ENCODE data around the gene FDX1. TPM values are rescaled to one million over a fixed set of nuclear protein-coding genes. Genes with fewer than 3 reads are reported as not detected.

Gene FDX1
- total and polyA plus RNA-seq, 7 experiments from 2014 or later, result 7.7 to 18.5 (median 10.9) TPM

- Mint-ChIP-seq H3K27ac (no peak overlapping the region), H3K27me3 (no peaks in the 10 kb centered on the region), H3K9me3 (no peaks in the 10 kb centered on the region), H3K4me1 (peaks cover 38 to 69% (median 61%) of the 10 kb centered on the region in 7 donors), H3K4me3 (no peak overlapping the region), H3K36me3 (peaks cover 9 to 34% (median 20%) of the 10 kb centered on the region in 5 donors)
- no peaks in the 10 kb centered on the region for H3K27me3 ChIP-seq (ENCODE audit: control insufficient read depth in 2 of 2, insufficient read depth in 2 of 2, low read length in 2 of 2)
- no peak overlapping the region for H3K4me3 ChIP-seq (ENCODE audit: low read length)
- ATAC-seq, result no peak
- POLR2A ChIA-PET, result no interaction called here
- DNase-seq, result no peak
- no peaks in the 10 kb centered on the region for H3K9me3 ChIP-seq (ENCODE audit: control insufficient read depth in 2 of 3, low read length in 3 of 3)
- peaks cover 6 to 12% of the 10 kb centered on the region in 2 donors for H3K4me1 ChIP-seq (ENCODE audit: control insufficient read depth in 2 of 2, insufficient read depth in 2 of 2, low read length in 2 of 2)
- intact Hi-C loops (cut with micrococcal nuclease), result loop anchor here (1.0 to 10.0 kb wide), 7 partner anchors 343 to 1860 kb away; partner anchors contain the start of genes DIXDC1 (in 1 of the 2), POU2AF1 (in 1 of the 2) and ZC3H12C (in 1 of the 2)
- CTCF ChIA-PET, result interaction anchor here (0.6 to 7.8 kb wide), 10 partner anchors 10 to 1827 kb away, joined by 3 to 72 read pairs (median 4); no protein-coding TSS in a partner anchor
- peaks cover 0 to 18% (median 0%) of the 10 kb centered on the region in 3 experiments for H3K36me3 ChIP-seq (ENCODE audit: control insufficient read depth in 2 of 3, insufficient read depth in 3 of 3, low read length in 3 of 3)
- H3K27ac ChIP-seq (ENCODE audit: low read depth, low read length), result no peak overlapping the region
Observed at GRCh38 chr11:110434952-110435779, 5.4 kb downstream of the FDX1 start.

DNA sequence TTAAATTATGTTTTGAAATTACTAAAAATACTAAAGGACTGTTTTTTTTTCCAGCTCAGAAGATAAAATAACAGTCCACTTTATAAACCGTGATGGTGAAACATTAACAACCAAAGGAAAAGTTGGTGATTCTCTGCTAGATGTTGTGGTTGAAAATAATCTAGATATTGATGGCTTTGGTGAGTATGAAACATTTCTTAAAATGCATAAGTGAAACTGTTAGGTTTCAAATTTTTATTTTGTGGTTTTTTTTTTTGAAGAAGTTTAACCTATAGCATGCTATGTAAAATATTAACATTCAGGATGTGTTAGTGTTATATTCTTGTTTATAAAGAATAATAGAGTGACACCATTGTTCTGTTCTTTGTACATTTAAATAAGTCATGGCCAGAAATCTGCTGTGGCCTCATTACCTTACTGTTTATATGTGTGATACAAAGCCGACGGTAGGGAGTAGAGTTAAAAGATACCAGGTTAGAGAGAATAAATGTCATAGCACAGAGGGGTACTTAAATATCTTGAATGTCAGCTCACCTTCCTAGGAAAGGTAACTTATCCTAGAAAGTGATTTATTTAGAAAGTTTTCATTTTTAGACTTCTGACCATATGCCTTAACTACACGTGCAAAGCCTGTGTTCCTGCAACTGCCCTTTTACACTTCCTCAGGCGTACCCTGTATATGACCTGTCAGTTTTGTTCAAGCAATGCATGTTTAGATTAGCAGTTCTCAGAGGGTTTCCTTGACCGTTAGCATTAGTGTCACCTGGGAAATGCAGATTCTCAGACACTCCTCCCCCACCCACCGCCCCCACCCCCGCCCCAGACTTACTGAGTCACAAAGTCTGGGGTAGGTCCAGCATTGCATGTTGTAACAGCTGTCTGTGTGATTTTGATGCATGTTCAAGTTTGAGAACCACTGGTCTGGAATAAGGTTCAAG is 6.3 kb downstream of the FDX1 start:
- H3K27ac ChIP-seq (ENCODE audit: low read depth, low read length), result no peak overlapping the region
- Mint-ChIP-seq H3K4me1 (peaks cover 37 to 75% (median 63%) of the 10 kb centered on the region in 7 donors), H3K27ac (no peak overlapping the region), H3K9me3 (peaks cover 0 to 2% (median 0%) of the 10 kb centered on the region in 11 donors), H3K27me3 (no peaks in the 10 kb centered on the region), H3K4me3 (no peak overlapping the region), H3K36me3 (peaks cover 12 to 43% (median 29%) of the 10 kb centered on the region in 5 donors)
- H3K9me3 ChIP-seq (ENCODE audit: control insufficient read depth in 2 of 3, low read length in 3 of 3), result no peaks in the 10 kb centered on the region
- H3K36me3 ChIP-seq (ENCODE audit: control insufficient read depth in 2 of 3, insufficient read depth in 3 of 3, low read length in 3 of 3), result peaks cover 0 to 21% (median 0%) of the 10 kb centered on the region in 3 experiments
- no peaks in the 10 kb centered on the region for H3K27me3 ChIP-seq (ENCODE audit: control insufficient read depth in 2 of 2, insufficient read depth in 2 of 2, low read length in 2 of 2)
- DNase-seq (no peak), ATAC-seq (no peak)
- intact Hi-C loops (cut with micrococcal nuclease), result loop anchor here (1.0 to 10.0 kb wide), 4 partner anchors 794 to 1859 kb away; partner anchors contain the start of gene DIXDC1 (in 1 of the 2)
- CTCF ChIA-PET, result interaction anchor here (0.6 to 7.8 kb wide), 9 partner anchors 9 to 1828 kb away, joined by 3 to 72 read pairs (median 4); no protein-coding TSS in a partner anchor
- peaks cover 6 to 12% of the 10 kb centered on the region in 2 donors for H3K4me1 ChIP-seq (ENCODE audit: control insufficient read depth in 2 of 2, insufficient read depth in 2 of 2, low read length in 2 of 2)
- POLR2A ChIA-PET, result no interaction called here
- no peak overlapping the region for H3K4me3 ChIP-seq (ENCODE audit: low read length)

GRCh38 chr11:110438017-110438416 is 8.3 kb downstream of the FDX1 start:
- Histone ChIP-seq H3K36me3 (ENCODE audit: control insufficient read depth in 2 of 3, insufficient read depth in 3 of 3, low read length in 3 of 3) (peaks cover 0 to 30% (median 0%) of the 10 kb centered on the region in 3 experiments), H3K4me1 (ENCODE audit: control insufficient read depth in 2 of 2, insufficient read depth in 2 of 2, low read length in 2 of 2) (peaks cover 0 to 5% of the 10 kb centered on the region in 2 donors), H3K27me3 (ENCODE audit: control insufficient read depth in 2 of 2, insufficient read depth in 2 of 2, low read length in 2 of 2) (no peaks in the 10 kb centered on the region), H3K4me3 (ENCODE audit: low read length) (no peak overlapping the region), H3K9me3 (ENCODE audit: control insufficient read depth in 2 of 3, low read length in 3 of 3) (no peaks in the 10 kb centered on the region), H3K27ac (ENCODE audit: low read depth, low read length) (no peak overlapping the region)
- no peak for DNase-seq
- Mint-ChIP-seq H3K36me3 (peaks cover 23 to 62% (median 41%) of the 10 kb centered on the region in 5 donors), H3K27me3 (no peaks in the 10 kb centered on the region), H3K27ac (no peak overlapping the region), H3K4me1 (peaks cover 31 to 73% (median 58%) of the 10 kb centered on the region in 7 donors), H3K4me3 (no peak overlapping the region), H3K9me3 (peaks cover 0 to 4% (median 0%) of the 10 kb centered on the region in 11 donors)
- POLR2A ChIA-PET, result no interaction called here
- CTCF ChIA-PET, result no interaction called here
- ATAC-seq, result no peak
- intact Hi-C loops (cut with micrococcal nuclease), result loop anchor here in 1 of 2 donors (10.0 kb wide), 3 partner anchors 1497 to 1857 kb away; partner anchors contain the start of gene DIXDC1

- no peak overlapping the region for H3K27ac ChIP-seq (ENCODE audit: low read depth, low read length)
- H3K36me3 ChIP-seq (ENCODE audit: control insufficient read depth in 2 of 3, insufficient read depth in 3 of 3, low read length in 3 of 3), result peaks cover 0 to 21% (median 0%) of the 10 kb centered on the region in 3 experiments
- Mint-ChIP-seq H3K27me3 (no peaks in the 10 kb centered on the region), H3K9me3 (peaks cover 0 to 4% (median 0%) of the 10 kb centered on the region in 11 donors), H3K4me3 (no peak overlapping the region), H3K27ac (no peak overlapping the region), H3K36me3 (peaks cover 19 to 45% (median 32%) of the 10 kb centered on the region in 5 donors), H3K4me1 (peaks cover 22 to 41% (median 34%) of the 10 kb centered on the region in 7 donors)
- H3K27me3 ChIP-seq (ENCODE audit: control insufficient read depth in 2 of 2, insufficient read depth in 2 of 2, low read length in 2 of 2), result no peaks in the 10 kb centered on the region
- H3K4me1 ChIP-seq (ENCODE audit: control insufficient read depth in 2 of 2, insufficient read depth in 2 of 2, low read length in 2 of 2), result no peaks in the 10 kb centered on the region
- POLR2A ChIA-PET, result no interaction called here
- ATAC-seq, result no peak
- CTCF ChIA-PET, result interaction anchor here (1.1 to 2.2 kb wide), 5 partner anchors 10 to 784 kb away, joined by 3 to 5 read pairs (median 4); no protein-coding TSS in a partner anchor
- no peak for DNase-seq
- H3K9me3 ChIP-seq (ENCODE audit: control insufficient read depth in 2 of 3, low read length in 3 of 3), result no peaks in the 10 kb centered on the region
- H3K4me3 ChIP-seq (ENCODE audit: low read length), result no peak overlapping the region
- intact Hi-C loops (cut with micrococcal nuclease), result loop anchor here in 1 of 2 donors (5.0 kb wide), 1 partner anchor 1002 kb away; no protein-coding TSS in a partner anchor
Observed at GRCh38 chr11:110445437-110445836, 15.7 kb downstream of the FDX1 start.

DNA sequence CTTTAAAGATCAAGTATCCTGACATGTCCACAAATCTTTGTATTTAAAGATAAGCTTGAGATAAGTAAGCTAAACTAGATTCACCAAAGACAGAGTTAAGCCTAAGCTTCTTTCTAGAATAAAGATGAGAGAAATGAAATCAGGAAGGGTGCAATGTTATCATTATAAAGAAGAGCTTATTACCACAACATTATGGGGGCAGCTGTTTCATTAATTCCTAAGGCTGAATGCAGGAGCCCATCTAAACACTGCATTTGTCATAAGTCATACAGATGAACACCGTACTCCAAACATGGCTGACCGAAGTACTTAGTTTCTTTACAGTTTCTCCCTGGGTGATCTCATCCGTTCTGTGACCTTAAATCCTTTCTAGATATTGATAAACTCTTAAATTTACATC is 16.3 kb downstream of the FDX1 start:
- no peak for DNase-seq
- Mint-ChIP-seq H3K27me3 (no peaks in the 10 kb centered on the region), H3K27ac (no peak overlapping the region), H3K36me3 (peaks cover 17 to 39% (median 26%) of the 10 kb centered on the region in 5 donors), H3K4me1 (peaks cover 21 to 35% (median 30%) of the 10 kb centered on the region in 7 donors), H3K9me3 (peaks cover 0 to 2% (median 0%) of the 10 kb centered on the region in 11 donors), H3K4me3 (no peak overlapping the region)
- peaks cover 0 to 15% (median 0%) of the 10 kb centered on the region in 3 experiments for H3K36me3 ChIP-seq (ENCODE audit: control insufficient read depth in 2 of 3, insufficient read depth in 3 of 3, low read length in 3 of 3)
- no peak overlapping the region for H3K27ac ChIP-seq (ENCODE audit: low read depth, low read length)
- no peaks in the 10 kb centered on the region for H3K4me1 ChIP-seq (ENCODE audit: control insufficient read depth in 2 of 2, insufficient read depth in 2 of 2, low read length in 2 of 2)
- CTCF ChIA-PET, result interaction anchor here (0.5 to 2.2 kb wide), 4 partner anchors 11 to 784 kb away, joined by 4 to 5 read pairs (median 4); no protein-coding TSS in a partner anchor
- H3K4me3 ChIP-seq (ENCODE audit: low read length), result no peak overlapping the region
- no peaks in the 10 kb centered on the region for H3K9me3 ChIP-seq (ENCODE audit: control insufficient read depth in 2 of 3, low read length in 3 of 3)
- H3K27me3 ChIP-seq (ENCODE audit: control insufficient read depth in 2 of 2, insufficient read depth in 2 of 2, low read length in 2 of 2), result no peaks in the 10 kb centered on the region
- intact Hi-C loops (cut with micrococcal nuclease), result loop anchor here in 1 of 2 donors (5.0 kb wide), 1 partner anchor 1001 kb away; no protein-coding TSS in a partner anchor
- POLR2A ChIA-PET, result no interaction called here
- ATAC-seq, result no peak

DNA sequence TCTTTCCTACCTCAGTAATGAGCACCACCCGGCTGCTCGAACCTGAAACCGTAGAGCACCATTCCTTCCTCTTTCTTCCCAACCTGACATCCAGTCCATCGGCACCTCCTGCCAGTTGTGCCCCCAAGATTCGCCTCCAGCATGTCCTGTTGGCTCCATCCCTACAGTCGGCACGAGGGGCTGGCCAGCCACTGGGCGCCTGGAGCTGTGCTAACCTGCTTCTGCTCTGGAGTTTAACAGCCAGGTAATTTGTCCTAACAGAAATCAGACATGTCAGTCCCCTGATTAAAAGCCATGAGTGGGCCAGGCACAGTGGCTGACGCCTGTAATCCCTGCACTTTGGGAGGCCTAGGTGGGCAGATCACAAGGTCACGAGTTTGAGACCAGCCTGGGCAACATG is 16.8 kb downstream of the FDX1 start:
- Histone ChIP-seq H3K27me3 (ENCODE audit: control insufficient read depth in 2 of 2, insufficient read depth in 2 of 2, low read length in 2 of 2) (no peaks in the 10 kb centered on the region), H3K27ac (ENCODE audit: low read depth, low read length) (no peak overlapping the region), H3K4me1 (ENCODE audit: control insufficient read depth in 2 of 2, insufficient read depth in 2 of 2, low read length in 2 of 2) (no peaks in the 10 kb centered on the region), H3K9me3 (ENCODE audit: control insufficient read depth in 2 of 3, low read length in 3 of 3) (no peaks in the 10 kb centered on the region), H3K36me3 (ENCODE audit: control insufficient read depth in 2 of 3, insufficient read depth in 3 of 3, low read length in 3 of 3) (peaks cover 0 to 10% (median 0%) of the 10 kb centered on the region in 3 experiments), H3K4me3 (ENCODE audit: low read length) (no peak overlapping the region)
- CTCF ChIA-PET, result interaction anchor here (0.5 to 2.2 kb wide), 6 partner anchors 15 to 1001 kb away, joined by 3 to 5 read pairs (median 4); no protein-coding TSS in a partner anchor
- Mint-ChIP-seq H3K4me3 (no peak overlapping the region), H3K27ac (no peak overlapping the region), H3K36me3 (peaks cover 12 to 34% (median 25%) of the 10 kb centered on the region in 5 donors), H3K4me1 (peaks cover 17 to 33% (median 30%) of the 10 kb centered on the region in 7 donors), H3K27me3 (no peaks in the 10 kb centered on the region), H3K9me3 (no peaks in the 10 kb centered on the region)
- intact Hi-C loops (cut with micrococcal nuclease), result loop anchor here in 1 of 2 donors (5.0 kb wide), 1 partner anchor 1001 kb away; no protein-coding TSS in a partner anchor
- DNase-seq, result no peak
- ATAC-seq, result no peak
- POLR2A ChIA-PET, result no interaction called here

Measured in naive thymus-derived CD4-positive, alpha-beta T cell (primary cell).